H1 (cell line): ENCODE data around the gene KCNH6. TPM values are rescaled to one million over a fixed set of nuclear protein-coding genes. Genes with fewer than 3 reads are reported as not detected.

Experiments
- CTCF ChIA-PET: fragments of 300-600 bp; sonication (Branson Sonifier 250); formaldehyde crosslinking; loops from one replicate; lab custom pipeline; 2021; ENCODE audit not compliant: partially characterized antibody; lab: Charles Lee
- POLR2A ChIA-PET: fragments of 300-600 bp; sonication (Branson Sonifier 250); formaldehyde crosslinking; loops from one replicate; lab custom pipeline; 2021; ENCODE audit warnings: inconsistent platforms; ENCODE audit not compliant: partially characterized antibody; lab: Charles Lee
- DNase-seq, 2 experiments: peaks; one replicate each; pipeline versions ENCODE4 v3.0.0 to v3.0.0-alpha.2; 2010 to 2022; ENCODE audit warnings: low spot score in 2 of 2, low read depth in 1 of 2, mixed read lengths in 1 of 2
- FAIRE-seq: peaks from 2 replicates; lab custom pipeline; 2011; peaks lifted over from hg19 to GRCh38; lab: Jason Lieb, UNC
- H2AFZ ChIP-seq: 2 replicates; pipeline ENCODE4 v1.8.1; 2012; ENCODE audit warnings: low read length, inconsistent platforms
- H2AK5ac ChIP-seq: 2 replicates; pipeline ENCODE4 v1.6.1; 2013; ENCODE audit warnings: low read depth, low read length
- H2BK120ac ChIP-seq: replicated peaks from 2 replicates; pipeline ENCODE3; 2013; ENCODE audit warnings: low read depth, low read length, inconsistent platforms
- H2BK12ac ChIP-seq: 2 replicates; pipeline ENCODE4 v1.6.1; 2013; ENCODE audit warnings: low read depth, low read length
- H2BK15ac ChIP-seq: 2 replicates; pipeline ENCODE4 v1.6.1; 2013; ENCODE audit warnings: low read length
- H2BK20ac ChIP-seq: 2 replicates; pipeline ENCODE4 v1.6.1; 2013; ENCODE audit warnings: low read length
- H2BK5ac ChIP-seq: 2 replicates; pipeline ENCODE4 v1.6.1; 2013; ENCODE audit warnings: low read depth, low read length
- H3K14ac ChIP-seq: 2 replicates; pipeline ENCODE4 v1.6.1; 2013; ENCODE audit warnings: inconsistent platforms; ENCODE audit not compliant: insufficient read length
- H3K18ac ChIP-seq: 2 replicates; pipeline ENCODE4 v1.6.1; 2013; ENCODE audit warnings: low read length; ENCODE audit errors: extremely low read depth
- H3K23ac ChIP-seq: 2 replicates; pipeline ENCODE4 v1.6.1; 2013; ENCODE audit warnings: inconsistent platforms; ENCODE audit not compliant: insufficient read length
- H3K23me2 ChIP-seq: 2 replicates; pipeline ENCODE4 v1.6.1; 2013; ENCODE audit warnings: low read depth, low read length
- H3K27ac ChIP-seq: 2 replicates; pipeline ENCODE4 v1.6.1; 2011; ENCODE audit warnings: low read depth, low read length, inconsistent platforms
- H3K27me3 ChIP-seq, 4 experiments: replicated peaks in 1 of 4; 1 replicate in 1 of 4; 2 replicates in 3 of 4; pipeline versions ENCODE4 v1.6.1 to v1.8.1; 2011 to 2013; ENCODE audit warnings: low read length in 3 of 4, mild to moderate bottlenecking in 3 of 4, inconsistent platforms in 2 of 4, mixed read lengths in 2 of 4, moderate library complexity in 1 of 4; ENCODE audit not compliant: control insufficient read depth in 3 of 4, insufficient read depth in 3 of 4; ENCODE audit errors: extremely low read depth in 1 of 4
- H3K36me3 ChIP-seq, 4 experiments: 2 replicates each; pipeline versions ENCODE4 v1.6.1 to v1.8.1; 2011 to 2013; ENCODE audit warnings: mild to moderate bottlenecking in 4 of 4, low read length in 3 of 4, moderate library complexity in 2 of 4, control low read depth in 1 of 4, inconsistent platforms in 1 of 4; ENCODE audit not compliant: insufficient read depth in 4 of 4, control insufficient read depth in 2 of 4
- H3K4ac ChIP-seq: replicated peaks from 2 replicates; pipeline ENCODE3; 2013; ENCODE audit warnings: low read length, low read depth, mixed read lengths, inconsistent platforms; ENCODE audit not compliant: insufficient read length
- H3K4me1 ChIP-seq, 4 experiments: replicated peaks in 1 of 4; 1 replicate in 1 of 4; 2 replicates in 3 of 4; pipeline versions ENCODE4 v1.6.1 to v1.8.1; 2011 to 2013; ENCODE audit warnings: low read length in 3 of 4, inconsistent platforms in 2 of 4, mixed read lengths in 1 of 4; ENCODE audit not compliant: insufficient read depth in 4 of 4, control insufficient read depth in 3 of 4
- H3K4me2 ChIP-seq, 2 experiments: 2 replicates each; pipeline versions ENCODE4 v1.6.1 to v1.8.1; 2011 to 2013; ENCODE audit warnings: low read depth in 2 of 2, low read length in 2 of 2, control low read depth in 1 of 2, inconsistent platforms in 1 of 2, mild to moderate bottlenecking in 1 of 2; ENCODE audit not compliant: insufficient read depth in 1 of 2
- H3K4me3 ChIP-seq, 4 experiments: fragments of 200-600, 300-600 bp in 1 of 4; sonication (generic), shearing (Covaris generic), sonication (Bioruptor Twin) in 1 of 4; 2 replicates each; pipeline versions ENCODE4 v1.5.1 to v1.8.1; 2011 to 2016; ENCODE audit warnings: low read length in 4 of 4, low read depth in 3 of 4, control low read depth in 2 of 4, inconsistent platforms in 2 of 4, mild to moderate bottlenecking in 2 of 4, mixed read lengths in 1 of 4, moderate library complexity in 1 of 4; ENCODE audit not compliant: insufficient read depth in 2 of 4; ENCODE audit errors: extremely low read depth in 1 of 4
- H3K56ac ChIP-seq: replicated peaks from 2 replicates; pipeline ENCODE3; 2013; ENCODE audit warnings: low read depth, mild to moderate bottlenecking, mixed read lengths, low read length, inconsistent platforms; ENCODE audit not compliant: insufficient read length
- H3K79me1 ChIP-seq: 2 replicates; pipeline ENCODE4 v1.6.1; 2013; ENCODE audit warnings: low read depth, low read length, control low read depth
- H3K79me2 ChIP-seq, 2 experiments: 2 replicates each; pipeline versions ENCODE4 v1.6.1 to v1.8.1; 2012 to 2013; ENCODE audit warnings: low read length in 2 of 2, mild to moderate bottlenecking in 2 of 2, inconsistent platforms in 1 of 2; ENCODE audit not compliant: insufficient read depth in 2 of 2, control insufficient read depth in 1 of 2
- H3K9ac ChIP-seq, 4 experiments: replicated peaks in 1 of 4; 1 replicate in 1 of 4; 2 replicates in 3 of 4; pipeline versions ENCODE4 v1.6.1 to v1.8.1; 2011 to 2013; ENCODE audit warnings: low read depth in 3 of 4, low read length in 3 of 4, control low read depth in 2 of 4, mild to moderate bottlenecking in 2 of 4, moderate library complexity in 2 of 4, inconsistent platforms in 1 of 4; ENCODE audit errors: extremely low read depth in 1 of 4
- H3K9me3 ChIP-seq, 2 experiments: 2 replicates each; pipeline versions ENCODE4 v1.6.1 to v1.8.1; 2012 to 2013; ENCODE audit warnings: mild to moderate bottlenecking in 2 of 2, moderate library complexity in 2 of 2, control low read depth in 1 of 2, inconsistent platforms in 1 of 2, low read depth in 1 of 2, low read length in 1 of 2, mixed read lengths in 1 of 2; ENCODE audit not compliant: insufficient read depth in 2 of 2
- H4K20me1 ChIP-seq, 2 experiments: replicated peaks in 1 of 2; 2 replicates each; pipeline versions ENCODE3 to v1.8.1; 2011 to 2013; ENCODE audit warnings: inconsistent platforms in 2 of 2, low read length in 2 of 2, mild to moderate bottlenecking in 1 of 2; ENCODE audit not compliant: insufficient read depth in 2 of 2, control insufficient read depth in 1 of 2
- H4K5ac ChIP-seq: 2 replicates; pipeline ENCODE4 v1.6.1; 2013; ENCODE audit warnings: low read length, low read depth, mixed read lengths, inconsistent platforms; ENCODE audit not compliant: insufficient read length
- H4K8ac ChIP-seq: 2 replicates; pipeline ENCODE4 v1.8.0; 2013; ENCODE audit warnings: mild to moderate bottlenecking, moderate library complexity, low read length, inconsistent platforms; ENCODE audit not compliant: insufficient read depth; ENCODE audit errors: extremely low read depth
- H4K91ac ChIP-seq: replicated peaks from 2 replicates; pipeline ENCODE3; 2013; ENCODE audit warnings: low read length, mixed read lengths, inconsistent platforms; ENCODE audit not compliant: insufficient read length
- ATF3 ChIP-seq: IDR thresholded peaks from 2 replicates; pipeline ENCODE4 v1.6.1; 2011; ENCODE audit warnings: low read depth, mild to moderate bottlenecking, low read length; ENCODE audit not compliant: insufficient read depth
- CHD2 ChIP-seq: IDR thresholded peaks from 2 replicates; pipeline ENCODE4 v1.6.1; 2012; ENCODE audit warnings: low read length, improper control_type of control experiment
- CTBP2 ChIP-seq: IDR thresholded peaks from 2 replicates; pipeline ENCODE4 v1.7.0; 2011; ENCODE audit warnings: borderline replicate concordance, mild to moderate bottlenecking, moderate library complexity, mixed read lengths, low read length; ENCODE audit not compliant: insufficient read depth, insufficient read length
- GABPA ChIP-seq: IDR thresholded peaks from 2 replicates; pipeline ENCODE4 v1.6.1; 2011; ENCODE audit warnings: mild to moderate bottlenecking, low read length, moderate library complexity, borderline replicate concordance; ENCODE audit not compliant: insufficient read depth
- HDAC6 ChIP-seq: IDR thresholded peaks from one replicate; pipeline ENCODE4 v1.7.1; 2012; ENCODE audit warnings: low read depth, mild to moderate bottlenecking, inconsistent platforms, low read length, moderate library complexity
- JUN ChIP-seq: IDR thresholded peaks from 2 replicates; pipeline ENCODE4 v1.6.1; 2011; ENCODE audit warnings: low read depth, mild to moderate bottlenecking, improper control_type of control experiment, low read length
- JUND ChIP-seq: IDR thresholded peaks from 2 replicates; pipeline ENCODE4 v1.6.1; 2011; ENCODE audit warnings: mild to moderate bottlenecking, improper control_type of control experiment, low read length
- PHF8 ChIP-seq: fragments of 200-600 bp; sonication (generic); conservative IDR thresholded peaks from 2 replicates; pipeline ENCODE4 v1.7.1; 2012; ENCODE audit warnings: low read depth, mild to moderate bottlenecking, inconsistent platforms, low read length, moderate library complexity
- POLR2A ChIP-seq, 2 experiments: IDR thresholded peaks; 1 replicate in 1 of 2; 2 replicates in 1 of 2; pipeline ENCODE4 v1.6.1; 2011; ENCODE audit warnings: low read depth in 2 of 2, low read length in 2 of 2, mild to moderate bottlenecking in 2 of 2; ENCODE audit errors: control extremely low read depth in 1 of 2
- RAD21 ChIP-seq, 2 experiments: IDR thresholded peaks in 1 of 2; conservative IDR thresholded peaks in 1 of 2; 2 replicates each; pipeline ENCODE4 v1.6.1; 2011; ENCODE audit warnings: low read depth in 2 of 2, low read length in 2 of 2, improper control_type of control experiment in 1 of 2, inconsistent platforms in 1 of 2, mild to moderate bottlenecking in 1 of 2, moderate library complexity in 1 of 2
- SP2 ChIP-seq: IDR thresholded peaks from 2 replicates; pipeline ENCODE4 v1.6.1; 2012; ENCODE audit warnings: mild to moderate bottlenecking, low read length, inconsistent platforms
- SP4 ChIP-seq: IDR thresholded peaks from 2 replicates; pipeline ENCODE4 v1.6.1; 2012; ENCODE audit warnings: low read length, inconsistent platforms
- WGBS, 2 experiments: shearing (Covaris generic) in 1 of 2; methylation state at CpG; one replicate each; pipeline versions ENCODE4 v1.1.6 to v1.1.7; 2013 to 2015; ENCODE audit warnings: low lambda C conversion rate in 2 of 2, mixed read lengths in 2 of 2, inconsistent platforms in 1 of 2, low coverage in 1 of 2, missing lambda C conversion rate in 1 of 2; ENCODE audit not compliant: insufficient replicate concordance in 2 of 2, insufficient coverage in 1 of 2, insufficient read length in 1 of 2; ENCODE audit errors: extremely low coverage in 1 of 2, missing lambda C conversion rate in 1 of 2; 5-methylcytosine and 5-hydroxymethylcytosine counted together
- polyA plus RNA-seq, 7 experiments: library from polyadenylated mRNA; depleted of rRNA in 3 of 7; stranded (reverse) in 5 of 7; unstranded in 2 of 7; fragments of >200 nt in 5 of 7; fragments of 200-250 nt in 2 of 7; gene quantifications; 1 replicate in 5 of 7; 2 replicates in 1 of 7; 4 replicates in 1 of 7; pipeline versions ENCODE4 v1.2.1 to v1.2.3, GENCODE V29; 2011 to 2013; ENCODE audit warnings: missing spikeins in 2 of 7, mixed read lengths in 2 of 7
- total RNA-seq: library from RNA; stranded (reverse); fragmentation: NEBNext Ultra II Directional; extraction: Animal tissue kit (Norgen Biotek cat#: 25700); gene quantifications from 2 replicates; pipeline ENCODE4 v1.2.1, GENCODE V29; 2021

Gene KCNH6
- total and polyA plus RNA-seq, 2 of the 8 experiments (the other 6 are each of a cell fraction or from before 2014, with no cell fraction given) = 1.8 to 3.6 TPM

GRCh38 chr17:63525190-63525946 lies 2.2 kb downstream of the KCNH6 start:
- Histone ChIP-seq H3K9ac (no peak overlapping the region), H2AK5ac (0 out of 2 replicates have a peak overlapping the region, but pooled peaks have one; percentile 11), H2BK5ac (no peak overlapping the region), H3K14ac (no peak overlapping the region), H3K56ac (no peak overlapping the region), H3K79me1 (no peaks in the 10 kb centered on the region), H3K23ac (no peak overlapping the region), H3K79me2 (no peaks in the 10 kb centered on the region), H4K8ac (no peak overlapping the region), H3K4me3 (no peak overlapping the region), H3K9me3 (no peaks in the 10 kb centered on the region), H4K91ac (no peak overlapping the region), H4K5ac (no peak overlapping the region), H2BK20ac (no peak overlapping the region), H2BK15ac (no peak overlapping the region), H2BK120ac (no peak overlapping the region), H3K27ac (no peak overlapping the region), H2AFZ (no peak overlapping the region), H3K23me2 (peaks cover 7% of the 10 kb centered on the region; the same call in 1 of the 2 replicates), H3K18ac (no peak overlapping the region), H4K20me1 (no peaks in the 10 kb centered on the region), H3K4me1 (peaks cover 2 to 6% (median 5%) of the 10 kb centered on the region in 4 experiments; a peak in 6 of 7 replicates), H3K4ac (no peak overlapping the region), H2BK12ac (no peak overlapping the region), H3K36me3 (no peaks in the 10 kb centered on the region), H3K4me2 (no peak overlapping the region), H3K27me3 (peaks cover 0 to 10% (median 5%) of the 10 kb centered on the region in 4 experiments; a peak in 5 of 7 replicates)
- ChIA-PET CTCF (interaction anchor here (0.7 to 2.3 kb wide), 4 partner anchors 9 to 100 kb away, joined by 3 to 6 read pairs (median 4); no protein-coding TSS in a partner anchor), POLR2A (interaction anchor here (1.3 kb wide), 1 partner anchor 14 kb away, joined by 3 read pairs; no protein-coding TSS in a partner anchor)
- WGBS, 2 experiments = 80% methylated on average over 6 of the region's 6 CpGs; no CpG with 5 or more reads in 1 of the 2 experiments
- DNase-seq = no peak
- FAIRE-seq = no peak
- TF ChIP-seq ATF3 (no peak), CHD2 (no peak), SP2 (no peak), GABPA (no peak), PHF8 (no peak), HDAC6 (no peak), RAD21 (IDR thresholded peaks at IDR 0.05 in 1 of 2, conservative IDR thresholded peaks at IDR 0.05 in 1 of 2; ENCODE audit: low read depth in 2 of 2, low read length in 2 of 2) (no peak), POLR2A (IDR thresholded peaks at IDR 0.05; ENCODE audit: control extremely low read depth in 1 of 2, low read depth in 2 of 2, low read length in 2 of 2) (no peak), CTBP2 (no peak), JUND (no peak), SP4 (no peak), JUN (no peak)
